ENCODE results near the gene TMPRSS3.

GRCh38 chr21:42444745-42445059 is 48.9 kb upstream of the TMPRSS3 start:
- no peak for TF ChIP-seq CTCF (IDR thresholded peaks at IDR 0.05)
- TF ChIP-seq POLR2AphosphoS5 (IDR thresholded peaks at IDR 0.05), result no peak
- no peak for TF ChIP-seq POLR2A (IDR thresholded peaks at IDR 0.05)
